Transverse colon (tissue), 4 donors: Measurements from ENCODE around the gene FANCE. TPM values are rescaled to one million over a fixed set of nuclear protein-coding genes. Genes with fewer than 3 reads are reported as not detected.

Experiments used
- small RNA-seq, 4 donors: library from RNA; depleted of rRNA; stranded (forward); fragments of <200 nt; gene quantifications; one replicate each; pipeline ENCODE3, GENCODE V24; 2016
- total RNA-seq, 4 donors: library from RNA; depleted of rRNA; stranded (reverse); fragments of >200 nt; gene quantifications; one replicate each; pipeline ENCODE4 v1.1.0, GENCODE V29; 2016

FANCE gene
- total RNA-seq, 4 donors from 2014 or later, result 0.75 to 30.8 (median 3.8) TPM

Small RNA genes within 50 kb of the gene (small RNA-seq; reads per million reads assigned to genes)
- 0 to 0.70 (median 0) reads per million in 4 donors for gene MIR7111

Other genes starting within 250 kb of the FANCE start
- under 1 TPM; 0.37 to 0.68 (median 0.52) TPM for gene SCUBE3, start 238.4 kb upstream of the FANCE start, total RNA-seq
- gene ZNF76, start 192.6 kb upstream of the FANCE start, total RNA-seq, result 10 to 100 TPM; 30.2 to 59.3 (median 35.1) TPM
- gene DEF6, start 154.5 kb upstream of the FANCE start, total RNA-seq, result 10 to 100 TPM in 1 of 4 donors, 1 to 10 TPM in 3; 2.6 to 24.5 (median 6.8) TPM
- 100 to 1,000 TPM in 1 of 4 donors, 10 to 100 TPM in 3; 19.8 to 110 (median 29.3) TPM for gene PPARD, start 109.8 kb upstream of the FANCE start, total RNA-seq
- gene RPL10A, start 16.1 kb downstream of the FANCE start, total RNA-seq, result 100 to 1,000 TPM; 323 to 991 (median 649) TPM
- gene TEAD3, start 44.7 kb downstream of the FANCE start, total RNA-seq, result 10 to 100 TPM; 23.0 to 67.7 (median 25.3) TPM
- gene TULP1, start 60.6 kb downstream of the FANCE start, total RNA-seq, result not detected
- gene FKBP5, start 236.6 kb downstream of the FANCE start, total RNA-seq, result 100 to 1,000 TPM in 3 of 4 donors, 10 to 100 TPM in 1; 82.8 to 299 (median 254) TPM